GM19025 (cell line): ENCODE data around the gene RTF2.
"Not testable (repeated sequence)": the region's sequence is repeated elsewhere in the genome, so short reads cannot be mapped to it uniquely, and the experiment has no call there.

ENCODE experiments used
- ATAC-seq: cut with Tn5 transposase; IDR thresholded peaks from one replicate; pipeline ENCODE4 v1.9.1; 2021; ENCODE audit warnings: mild to moderate bottlenecking, low read depth, moderate library complexity; ENCODE audit not compliant: unreplicated experiment

RTF2 gene

DNA sequence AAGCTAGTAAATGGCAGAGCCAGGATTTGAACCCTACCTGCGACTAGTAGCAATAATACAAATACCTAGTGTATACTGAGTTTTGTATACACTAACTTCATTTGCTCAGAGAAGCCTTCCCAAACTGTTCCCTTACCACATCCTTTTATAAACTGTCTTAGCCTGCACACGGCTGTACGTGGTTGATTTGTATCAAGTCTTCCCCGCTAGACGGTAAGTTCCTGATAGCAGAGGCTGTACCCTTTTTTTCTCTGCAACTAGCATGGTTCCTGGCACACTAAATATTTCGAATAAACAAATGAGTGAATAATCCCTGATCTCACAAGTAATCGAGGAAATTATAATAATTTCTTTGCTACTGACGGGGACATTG lies 636 bp downstream of the RTF2 start:
- no peak for ATAC-seq

- no peak for ATAC-seq
These were observed 15.5 kb downstream of the RTF2 start for GRCh38 chr20:56483970-56484369.

DNA sequence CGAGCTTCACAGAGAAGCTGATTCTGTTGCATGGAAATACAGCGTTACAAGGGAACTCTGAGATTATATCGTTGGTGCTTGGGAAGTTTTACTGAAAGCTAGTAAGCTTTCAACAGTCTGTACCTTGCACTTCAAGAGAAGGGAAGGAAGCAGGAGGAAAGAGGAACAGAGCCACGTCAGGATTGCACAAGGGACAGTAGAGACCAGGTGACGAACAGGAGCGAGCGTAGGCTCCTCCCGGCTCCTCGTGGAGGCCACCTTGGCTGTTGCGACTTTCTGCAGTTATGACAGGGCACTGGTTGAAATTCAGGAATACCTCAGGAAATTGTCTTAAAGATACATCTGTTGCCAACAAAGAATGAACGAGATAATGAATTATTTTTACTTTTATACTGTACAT lies 18.8 kb downstream of the RTF2 start:
- ATAC-seq, result no peak

DNA sequence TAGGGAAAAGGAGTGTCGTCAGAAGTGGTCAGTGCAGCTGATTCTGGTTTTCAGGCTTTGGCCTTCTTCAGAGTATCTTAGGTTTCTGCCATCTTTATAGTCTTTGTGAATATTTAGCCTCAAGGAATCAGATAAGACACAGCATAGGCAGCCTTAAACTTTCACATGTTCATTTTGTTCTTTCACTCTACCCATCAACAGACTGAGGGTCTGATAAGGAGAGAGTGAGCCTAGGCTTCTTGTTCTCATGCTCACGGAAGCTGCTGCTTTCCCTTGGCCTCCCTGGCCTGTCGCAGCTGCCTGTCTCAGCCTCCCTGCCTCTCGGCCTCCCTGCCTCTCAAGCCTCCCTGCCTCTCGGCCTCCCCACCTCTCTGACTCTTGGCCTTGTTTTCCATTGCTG lies 20.1 kb downstream of the RTF2 start:
- no peak for ATAC-seq

- no peak for ATAC-seq
These were observed 32.7 kb downstream of the RTF2 start for GRCh38 chr20:56501116-56501515.

DNA sequence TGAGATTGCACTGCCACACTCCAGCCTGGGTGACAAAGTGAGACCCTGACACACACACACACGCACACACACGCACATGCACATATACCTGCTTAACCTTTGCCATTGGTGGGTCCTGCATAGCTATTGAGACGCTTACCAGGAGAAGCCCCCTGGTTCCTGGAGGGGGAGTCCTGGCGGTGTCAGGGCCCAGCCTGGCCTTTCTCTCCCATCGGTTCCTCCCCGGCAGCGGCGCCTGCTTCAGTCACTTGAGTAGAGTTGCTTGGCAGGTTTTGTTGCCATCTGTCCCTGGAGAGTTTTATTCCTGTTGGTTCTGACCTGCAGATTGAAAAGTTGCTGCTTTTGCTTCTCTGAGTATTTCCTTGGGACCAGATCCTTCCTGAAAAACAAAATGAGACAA lies 35.5 kb downstream of the RTF2 start:
- no peak for ATAC-seq

DNA sequence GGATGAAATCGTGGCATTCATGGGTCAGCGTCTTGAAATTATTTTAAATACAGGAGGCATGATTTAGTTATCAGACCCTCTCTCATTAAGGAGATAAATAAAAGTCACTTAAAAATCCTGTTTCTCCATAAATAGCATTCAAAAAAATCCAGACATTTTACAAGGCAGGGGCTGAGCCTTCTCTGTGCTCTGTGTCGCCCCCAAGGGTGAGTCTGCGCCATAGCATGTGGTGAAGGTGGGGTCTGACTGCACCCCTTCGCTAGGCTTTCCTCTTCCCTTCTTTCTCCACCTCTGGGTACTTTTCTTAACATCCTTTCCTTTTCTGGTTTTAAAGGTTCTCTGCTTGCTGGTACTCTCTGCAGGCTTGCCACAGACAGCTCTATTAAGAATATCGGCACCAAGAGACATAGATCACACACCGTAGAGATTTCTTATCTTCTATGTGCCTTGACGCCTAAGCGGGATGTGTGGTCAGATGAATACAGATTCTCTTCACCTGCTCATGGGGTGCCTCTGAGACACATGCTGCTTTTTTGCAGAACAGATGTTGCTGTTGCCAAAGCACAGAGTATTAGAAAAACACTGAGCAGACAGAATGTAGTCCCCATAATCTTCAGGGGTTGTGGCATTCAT lies 36.1 kb downstream of the RTF2 start:
- no peak for ATAC-seq

DNA sequence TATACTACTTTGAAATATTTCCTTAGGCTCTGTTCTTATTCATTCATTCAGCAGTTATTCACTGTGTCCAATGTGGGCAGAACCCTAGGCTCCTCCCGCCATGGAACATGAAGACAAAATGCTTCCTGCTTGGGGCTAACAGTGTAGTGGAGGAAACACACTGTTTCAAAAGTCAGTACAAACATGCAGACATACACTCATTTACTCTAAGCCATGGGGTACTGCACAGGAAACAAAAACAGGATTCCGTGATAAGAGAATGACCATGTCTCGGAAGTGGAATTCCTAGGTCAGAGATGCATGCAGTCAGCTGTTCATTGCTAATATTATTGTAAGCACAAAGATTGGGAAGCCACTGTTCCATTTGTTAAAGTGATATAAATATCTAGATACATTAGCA lies 37.7 kb downstream of the RTF2 start:
- no peak for ATAC-seq

DNA sequence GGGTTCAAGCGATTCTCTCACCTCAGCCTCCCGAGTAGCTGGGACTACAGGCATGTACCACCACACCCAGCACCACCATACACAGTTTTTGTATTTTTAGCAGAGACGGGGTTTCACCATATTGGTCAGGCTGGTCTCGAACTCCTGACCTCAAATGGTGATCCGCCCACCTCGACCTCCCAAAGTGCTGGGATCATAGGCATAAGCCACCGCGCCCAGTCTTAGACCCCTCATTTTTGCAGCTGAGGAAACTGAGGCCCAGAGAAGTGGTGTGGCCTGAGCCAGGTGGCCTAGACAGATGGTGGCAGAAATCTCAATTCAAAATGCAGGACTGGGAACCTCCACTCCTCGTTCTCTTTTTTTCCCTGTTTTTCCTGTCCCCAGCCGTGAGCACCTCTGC lies 43.5 kb downstream of the RTF2 start:
- ATAC-seq, result no peak

GRCh38 chr20:56513161-56514150 lies 45.0 kb downstream of the RTF2 start:
- no peak for ATAC-seq

DNA sequence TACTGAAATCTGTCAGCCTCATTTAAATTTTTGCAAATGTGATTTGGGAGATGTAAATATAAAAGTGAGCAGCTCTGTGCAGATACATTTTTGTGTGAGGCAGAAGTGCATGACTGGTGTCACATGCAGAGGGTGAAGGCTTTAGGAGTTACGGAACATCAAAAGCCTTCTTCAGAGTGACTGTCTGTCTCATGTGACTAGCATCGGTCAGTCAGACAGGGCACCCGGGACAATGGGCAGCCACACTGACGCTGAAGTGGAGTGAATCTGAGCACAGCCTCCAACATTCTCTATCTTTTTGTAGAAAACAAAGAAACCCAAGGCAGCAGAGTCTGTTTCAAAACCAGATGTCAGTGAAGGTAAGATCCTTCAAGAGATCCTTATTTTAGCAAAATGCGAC lies 48.2 kb downstream of the RTF2 start:
- no peak for ATAC-seq

- ATAC-seq, result no peak
These were observed 48.8 kb downstream of the RTF2 start for GRCh38 chr20:56517211-56517610.

GRCh38 chr20:56517641-56518040 lies 49.2 kb downstream of the RTF2 start:
- no peak for ATAC-seq

DNA sequence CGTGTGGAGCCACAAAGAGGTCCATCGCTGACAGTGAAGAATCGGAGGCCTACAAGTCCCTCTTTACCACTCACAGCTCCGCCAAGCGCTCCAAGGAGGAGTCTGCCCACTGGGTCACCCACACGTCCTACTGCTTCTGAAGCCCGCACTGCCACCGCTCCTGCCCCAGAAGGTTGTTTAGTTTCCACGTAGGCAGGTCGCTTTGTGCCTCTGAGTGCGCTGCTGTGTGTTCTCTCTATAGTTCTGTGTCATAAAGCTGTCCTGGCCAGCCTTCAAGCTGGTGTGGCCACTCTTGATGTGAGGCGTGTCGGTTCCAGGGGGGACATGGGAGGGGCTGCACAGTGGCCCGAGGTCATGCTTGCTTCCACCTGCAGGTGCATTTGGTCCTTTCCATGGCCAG lies 49.7 kb downstream of the RTF2 start:
- no peak for ATAC-seq

GRCh38 chr20:56518721-56519398 lies 50.4 kb downstream of the RTF2 start:
- ATAC-seq, result no peak

- ATAC-seq, result no peak
These were observed 51.1 kb downstream of the RTF2 start for GRCh38 chr20:56519551-56519950.

DNA sequence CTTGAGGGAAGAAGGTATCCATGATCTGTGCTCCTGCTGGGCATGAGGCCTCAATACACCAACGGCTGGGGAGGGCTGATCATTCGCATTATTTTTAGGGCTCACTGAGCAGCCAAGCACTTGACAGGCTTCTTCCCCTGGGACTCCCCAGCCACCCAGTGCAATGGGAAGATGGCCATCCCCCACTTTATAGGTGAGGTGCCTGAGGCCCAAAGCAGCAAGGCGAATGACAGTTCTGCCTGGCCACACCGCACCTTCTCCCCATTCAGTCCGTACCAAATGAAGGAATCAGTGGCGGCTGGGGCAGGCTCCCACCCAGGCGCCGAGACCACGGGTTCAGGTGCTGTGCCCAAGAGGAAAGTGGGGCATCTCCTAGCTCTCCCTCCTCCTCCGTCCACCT lies 51.8 kb downstream of the RTF2 start:
- ATAC-seq, result no peak

GRCh38 chr20:56520746-56521354 lies 52.4 kb downstream of the RTF2 start:
- ATAC-seq, result not testable (repeated sequence)

DNA sequence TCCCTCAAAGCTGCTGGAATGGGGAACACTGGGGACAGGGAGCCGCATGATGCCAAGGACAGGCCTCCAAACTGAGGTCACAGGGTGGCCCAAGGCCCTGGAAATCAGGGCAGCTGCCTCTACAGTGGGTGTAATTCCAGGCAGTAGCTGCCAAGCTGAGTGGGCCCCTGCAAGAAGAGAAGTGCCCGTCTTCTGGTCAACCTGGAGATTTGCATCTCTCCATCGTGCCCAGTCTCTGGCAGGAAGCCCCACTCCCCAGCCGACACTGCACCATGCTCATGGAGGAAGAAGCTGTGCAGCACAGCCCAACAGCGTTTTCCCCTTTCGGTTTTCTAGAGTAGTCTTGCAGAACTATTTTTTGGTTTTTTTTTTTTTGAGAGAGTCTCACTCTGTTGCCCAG lies 53.9 kb downstream of the RTF2 start:
- no peak for ATAC-seq

- ATAC-seq, result not testable (repeated sequence)
These were observed 56.0 kb downstream of the RTF2 start, which contains the start of gene FAM209A for GRCh38 chr20:56524444-56524843. FAM209A (plus strand) TSS chr20:56524744; CDS start chr20:56524809, 65 bp downstream.

GRCh38 chr20:56527521-56527920 lies 59.1 kb downstream of the RTF2 start:
- no peak for ATAC-seq
